Activated CD8-positive, alpha-beta memory T cell treated with anti-CD3 and anti-CD28 coated beads, Interleukin-2, amount 50 U/mL, for 1 hour (primary cell): ENCODE results near the gene TARBP1.
"Not testable (repeated sequence)": the region's sequence is repeated elsewhere in the genome, so short reads cannot be mapped to it uniquely, and the experiment has no call there.

ENCODE experiments used
- DNase-seq: peaks from one replicate; pipeline ENCODE4 v3.0.0-alpha.2; 2020; ENCODE audit errors: extremely low read depth

Gene TARBP1

GRCh38 chr1:234434706-234435105, 44.3 kb downstream of the TARBP1 start:
- no peak for DNase-seq

GRCh38 chr1:234433563-234434285, 45.3 kb downstream of the TARBP1 start:
- DNase-seq: no peak

GRCh38 chr1:234431255-234431654, 47.7 kb downstream of the TARBP1 start:
- DNase-seq: no peak

- no peak for DNase-seq
Measured at GRCh38 chr1:234430691-234431090, 48.3 kb downstream of the TARBP1 start.

- no peak for DNase-seq
Measured at GRCh38 chr1:234429434-234429806, 49.6 kb downstream of the TARBP1 start.

- no peak for DNase-seq
Measured at GRCh38 chr1:234427950-234428646, 50.9 kb downstream of the TARBP1 start.

- DNase-seq: no peak
Measured at GRCh38 chr1:234413990-234414389, 65.0 kb downstream of the TARBP1 start.

- no peak for DNase-seq
Measured at GRCh38 chr1:234413485-234413884, 65.5 kb downstream of the TARBP1 start.

GRCh38 chr1:234412830-234413229, 66.1 kb downstream of the TARBP1 start:
- no peak for DNase-seq

- no peak for DNase-seq
Measured at GRCh38 chr1:234409328-234409727, 69.7 kb downstream of the TARBP1 start.

- no peak for DNase-seq
Measured at GRCh38 chr1:234408757-234409156, 70.2 kb downstream of the TARBP1 start.

GRCh38 chr1:234406871-234407270, 72.1 kb downstream of the TARBP1 start:
- DNase-seq: no peak

- no peak for DNase-seq
Measured at GRCh38 chr1:234405676-234406075, 73.3 kb downstream of the TARBP1 start.

- no peak for DNase-seq
Measured at GRCh38 chr1:234402939-234403338, 76.0 kb downstream of the TARBP1 start.

GRCh38 chr1:234401658-234402057, 77.3 kb downstream of the TARBP1 start:
- DNase-seq: no peak

GRCh38 chr1:234400773-234401172, 78.2 kb downstream of the TARBP1 start:
- DNase-seq: no peak

- DNase-seq: not testable (repeated sequence)
Measured at GRCh38 chr1:234399515-234399914, 79.5 kb downstream of the TARBP1 start.

- no peak for DNase-seq
Measured at GRCh38 chr1:234398849-234399381, 80.1 kb downstream of the TARBP1 start.

- no peak for DNase-seq
Measured at GRCh38 chr1:234397732-234398131, 81.2 kb downstream of the TARBP1 start.

GRCh38 chr1:234396871-234397270, 82.1 kb downstream of the TARBP1 start:
- no peak for DNase-seq

- no peak for DNase-seq
Measured at GRCh38 chr1:234396092-234396491, 82.9 kb downstream of the TARBP1 start.

GRCh38 chr1:234395297-234395696, 83.7 kb downstream of the TARBP1 start:
- DNase-seq: no peak

- DNase-seq: no peak
Measured at GRCh38 chr1:234393190-234393589, 85.8 kb downstream of the TARBP1 start.
